ENCODE measurements around the gene OSBPL10.

OSBPL10 gene

DNA sequence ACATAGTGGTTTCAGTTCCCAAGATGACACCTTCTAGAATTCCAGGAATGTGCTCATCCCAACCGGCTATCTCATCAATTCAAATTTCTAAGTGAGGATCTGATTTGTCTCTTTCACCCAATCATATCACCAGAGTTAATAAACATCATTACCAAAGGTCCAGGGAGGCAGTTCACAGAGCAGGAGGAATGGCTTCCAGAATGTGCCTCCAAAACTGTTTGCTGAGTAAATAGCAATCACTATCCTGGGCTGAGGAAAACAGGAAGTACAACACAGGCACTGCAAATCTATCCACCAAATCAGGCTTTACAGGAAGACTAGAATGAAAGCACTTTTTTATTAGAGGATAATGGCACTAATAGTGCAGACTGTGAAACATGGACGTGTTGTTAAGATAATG lies 61.5 kb downstream of the OSBPL10 start:
- DNase-seq, result no peak

DNA sequence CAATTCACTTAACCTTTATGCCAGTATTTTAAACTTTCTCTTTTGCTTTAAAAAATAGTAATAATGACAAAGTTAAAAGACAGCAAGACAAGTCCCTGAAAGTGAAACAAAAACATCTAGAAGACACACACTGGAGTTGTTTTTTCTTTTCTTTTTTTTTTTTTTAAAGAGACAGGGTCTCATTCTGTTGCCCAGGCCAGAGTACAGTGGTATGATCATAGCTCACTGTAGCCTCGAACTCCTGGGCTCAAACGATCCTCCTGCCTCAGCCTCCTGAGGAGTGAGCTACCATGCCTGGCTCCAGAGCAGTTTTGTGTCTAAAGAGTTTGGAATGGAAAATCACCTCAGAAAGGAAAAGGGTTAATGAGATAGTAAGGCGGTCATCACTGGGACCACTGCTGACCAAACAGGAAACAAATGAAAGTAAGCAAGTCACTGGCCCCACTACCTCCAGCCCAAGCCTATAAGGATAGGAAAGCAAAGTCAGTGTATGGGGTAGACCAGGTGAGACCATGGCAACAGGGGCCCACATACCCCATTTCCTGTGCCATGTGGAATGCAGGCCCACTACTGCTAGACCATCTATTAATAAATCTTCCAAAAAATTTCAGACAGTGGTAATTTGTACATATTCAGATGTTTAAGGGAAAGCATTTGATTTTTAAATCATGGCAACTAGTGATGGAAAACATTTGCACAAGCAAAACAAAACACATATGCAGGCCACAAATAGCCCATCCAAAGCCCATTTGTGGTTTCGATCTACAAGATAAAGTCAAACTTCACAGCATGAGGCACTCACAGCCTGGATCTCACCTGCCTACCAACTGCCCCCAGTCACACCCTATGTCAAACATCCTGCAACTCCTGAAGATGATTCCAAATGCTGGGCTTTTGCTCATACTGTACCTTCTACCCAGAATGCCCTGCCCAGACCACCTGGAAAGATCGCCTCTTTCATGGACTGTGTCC lies 62.6 kb downstream of the OSBPL10 start:
- no peak for DNase-seq

DNA sequence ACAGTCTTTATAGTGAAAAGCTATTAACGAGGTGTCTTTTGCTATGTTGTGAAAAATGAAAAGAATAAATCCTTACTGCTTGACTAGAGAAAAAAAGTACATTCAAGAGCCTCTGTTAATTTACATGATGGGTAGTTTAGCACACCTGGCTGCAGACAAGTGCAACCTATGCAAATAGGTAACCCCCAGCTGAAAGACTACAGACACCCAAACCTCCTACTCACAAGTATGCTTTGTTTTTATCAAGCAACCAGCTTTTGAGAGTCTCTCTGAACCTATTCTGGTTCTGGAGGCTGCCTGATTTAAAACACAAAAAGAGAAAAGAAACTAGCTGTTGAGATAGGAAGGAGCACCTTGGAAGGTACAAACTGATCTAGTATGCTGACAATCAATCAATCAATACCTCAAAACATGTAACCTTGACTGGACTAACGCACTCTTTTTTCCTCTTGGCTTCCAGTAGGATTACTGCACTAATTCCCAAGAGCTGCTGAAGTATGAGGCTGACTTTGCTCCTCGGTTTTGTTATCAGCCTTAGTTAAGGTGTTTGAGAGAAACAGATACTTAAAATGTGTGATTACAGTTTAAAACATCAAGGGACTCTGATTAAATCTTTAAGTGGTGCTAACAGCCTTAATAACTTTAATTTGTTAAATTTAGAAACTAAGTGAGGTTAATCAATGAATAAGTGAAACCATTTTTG lies 63.6 kb downstream of the OSBPL10 start:
- no peak for DNase-seq

DNA sequence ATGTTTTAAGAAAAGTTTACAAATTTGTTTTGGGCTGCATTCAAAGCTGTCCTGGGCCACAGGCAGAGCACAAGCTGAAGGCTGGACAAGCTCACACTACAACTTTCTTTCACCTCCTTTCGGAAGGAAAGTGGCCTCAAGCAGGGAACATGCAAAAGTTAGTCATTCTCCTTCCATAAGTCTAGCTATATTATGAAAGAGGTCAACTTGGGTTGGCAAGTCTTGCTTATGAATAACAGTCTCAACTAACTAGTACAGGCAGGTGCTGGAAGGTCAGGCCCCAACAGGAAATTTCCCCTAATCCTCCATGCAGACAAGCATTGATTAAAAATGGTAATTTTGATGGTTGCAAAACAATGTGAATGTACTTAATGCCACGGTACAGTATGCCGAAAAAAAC lies 69.4 kb downstream of the OSBPL10 start:
- DNase-seq, result no peak

DNA sequence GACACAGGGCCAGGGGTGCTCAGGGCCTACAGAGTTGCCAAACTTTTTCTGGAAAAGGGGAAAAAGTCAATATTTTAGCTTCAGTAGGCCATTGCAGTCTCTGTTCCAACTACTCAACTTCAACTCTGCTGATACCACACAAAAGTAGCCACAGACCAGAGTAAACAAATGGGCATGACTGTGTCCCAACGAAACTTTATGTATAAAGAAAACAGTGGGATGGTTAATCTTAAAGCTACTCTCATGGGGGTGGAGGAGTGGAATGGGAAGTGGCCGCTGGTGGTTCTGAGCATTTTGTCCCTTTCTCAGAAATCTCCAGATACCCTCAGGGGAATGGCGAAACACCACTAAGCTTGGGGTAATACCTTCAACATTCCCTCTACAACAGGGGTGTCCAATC lies 69.9 kb downstream of the OSBPL10 start:
- DNase-seq, result no peak

DNA sequence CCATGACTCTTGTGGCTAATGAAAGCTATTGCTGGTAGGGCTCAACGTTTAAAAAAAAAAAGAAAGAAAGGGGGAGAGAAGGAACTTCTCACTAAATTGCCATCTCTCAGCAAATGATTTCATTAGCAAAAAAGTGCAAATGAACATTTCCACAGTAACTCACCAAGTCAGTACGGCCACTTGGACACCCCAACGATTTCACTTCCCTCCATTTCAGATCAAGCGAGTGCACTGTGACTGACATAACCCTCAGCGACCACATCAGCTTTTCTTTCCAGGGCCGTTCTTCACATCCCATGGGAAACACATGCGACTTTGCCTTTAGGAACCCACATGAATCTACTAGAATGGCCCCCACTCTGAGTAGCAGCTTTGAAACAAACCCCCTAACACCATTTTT lies 71.6 kb downstream of the OSBPL10 start:
- DNase-seq, result no peak

DNA sequence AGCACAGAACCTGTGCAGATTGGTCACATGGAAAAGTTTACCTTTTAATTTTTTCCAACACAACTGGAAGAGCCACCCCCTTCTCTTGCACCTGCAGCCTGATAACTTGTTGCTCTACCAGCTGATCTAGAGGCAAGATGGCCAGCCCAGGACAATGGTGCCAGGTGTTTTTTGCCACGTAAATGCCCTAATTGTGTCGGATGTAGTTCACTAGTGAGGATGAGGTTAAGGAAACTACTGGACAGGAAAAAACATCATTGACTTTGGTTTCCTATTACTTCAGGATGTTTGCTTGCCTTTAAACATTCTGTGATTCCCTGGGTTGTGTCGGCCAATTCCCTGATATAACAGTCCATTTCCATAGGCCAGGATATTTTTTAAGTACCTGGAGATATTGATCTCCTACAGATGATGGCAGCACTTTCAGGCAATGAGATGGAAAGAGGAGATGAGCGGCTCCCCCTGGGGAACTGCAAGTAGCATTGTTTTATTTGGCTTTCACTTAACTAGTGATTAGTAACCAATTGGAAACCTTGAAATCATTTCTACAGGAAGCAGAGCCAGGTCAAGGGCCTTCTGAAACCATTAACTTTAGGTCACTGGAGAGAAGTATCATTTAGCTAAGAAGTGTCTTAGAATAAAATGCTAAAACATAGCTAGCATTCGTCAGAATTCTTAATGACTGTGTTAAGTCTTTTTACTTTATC lies 72.5 kb downstream of the OSBPL10 start:
- no peak for DNase-seq

DNA sequence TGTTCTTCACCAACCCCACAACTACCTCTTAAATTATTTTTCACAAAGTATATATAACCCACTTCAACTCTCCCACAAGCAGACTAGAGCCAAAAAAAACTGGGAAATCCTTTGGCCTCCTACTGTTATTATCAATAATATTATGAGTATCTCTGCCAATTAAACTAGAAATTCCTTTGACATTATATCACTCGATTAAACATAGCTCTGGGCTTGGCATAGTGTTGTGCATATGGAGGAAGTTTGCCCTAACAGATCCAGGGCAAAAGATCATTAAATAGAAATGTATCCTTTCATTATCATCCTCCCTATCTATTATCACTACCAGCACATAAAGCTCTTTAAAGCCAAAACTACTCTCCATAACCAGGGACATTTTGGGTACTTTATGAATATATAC lies 74.9 kb downstream of the OSBPL10 start:
- no peak for DNase-seq

DNA sequence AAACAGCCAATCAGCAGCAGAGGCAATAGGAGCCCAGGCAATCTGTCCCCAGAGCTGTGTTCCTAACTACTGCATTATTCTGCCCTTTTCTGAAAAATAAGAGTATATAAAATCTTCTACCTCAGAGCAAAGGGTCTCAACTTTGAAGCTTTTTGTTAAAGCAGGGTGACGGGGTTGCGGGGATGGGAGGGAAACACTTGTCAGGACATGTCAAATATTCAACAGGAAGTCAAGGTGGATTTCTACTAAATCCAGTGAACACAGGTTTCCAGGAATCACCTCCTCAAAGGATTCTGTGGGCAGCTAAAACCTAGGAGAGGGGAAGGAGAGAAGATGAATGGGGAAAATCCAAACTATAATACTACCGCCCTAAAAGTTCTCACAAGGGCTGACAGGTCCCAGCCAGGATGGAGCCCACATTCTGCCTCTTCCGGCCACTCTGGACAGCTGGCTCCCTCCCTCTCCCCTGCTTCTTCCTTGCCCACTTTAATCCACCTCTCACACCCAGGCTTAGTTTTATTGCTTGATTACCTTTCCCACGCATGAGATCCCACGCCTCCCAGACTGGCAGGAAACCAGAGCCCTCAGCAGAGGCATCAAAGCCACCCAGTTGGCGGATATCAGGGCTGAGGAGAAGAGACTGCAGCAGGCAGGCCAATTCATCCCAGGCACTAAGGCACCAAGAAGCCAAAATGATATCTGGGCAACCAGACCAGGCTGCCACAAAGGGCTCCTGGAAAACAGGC lies 77.2 kb downstream of the OSBPL10 start:
- no peak for DNase-seq

DNA sequence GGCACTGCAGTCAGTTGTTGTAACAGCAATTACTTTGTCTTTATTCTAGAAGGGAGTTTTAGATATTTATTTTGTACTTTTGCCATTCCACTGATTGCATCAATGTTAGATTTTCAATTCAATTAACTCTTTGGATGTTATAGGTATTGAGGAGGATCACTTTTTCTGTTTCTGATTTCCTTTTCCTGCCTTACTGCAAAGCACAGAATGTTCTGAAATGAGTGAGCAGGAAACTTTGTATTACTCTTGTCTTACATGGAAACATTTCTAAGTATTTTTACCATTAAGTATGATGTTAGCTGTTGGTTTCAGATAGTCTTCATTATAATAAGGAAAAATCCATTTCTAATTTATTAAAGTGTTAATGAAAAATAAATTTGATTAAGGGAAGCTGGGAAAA lies 80.5 kb downstream of the OSBPL10 start:
- no peak for DNase-seq

DNA sequence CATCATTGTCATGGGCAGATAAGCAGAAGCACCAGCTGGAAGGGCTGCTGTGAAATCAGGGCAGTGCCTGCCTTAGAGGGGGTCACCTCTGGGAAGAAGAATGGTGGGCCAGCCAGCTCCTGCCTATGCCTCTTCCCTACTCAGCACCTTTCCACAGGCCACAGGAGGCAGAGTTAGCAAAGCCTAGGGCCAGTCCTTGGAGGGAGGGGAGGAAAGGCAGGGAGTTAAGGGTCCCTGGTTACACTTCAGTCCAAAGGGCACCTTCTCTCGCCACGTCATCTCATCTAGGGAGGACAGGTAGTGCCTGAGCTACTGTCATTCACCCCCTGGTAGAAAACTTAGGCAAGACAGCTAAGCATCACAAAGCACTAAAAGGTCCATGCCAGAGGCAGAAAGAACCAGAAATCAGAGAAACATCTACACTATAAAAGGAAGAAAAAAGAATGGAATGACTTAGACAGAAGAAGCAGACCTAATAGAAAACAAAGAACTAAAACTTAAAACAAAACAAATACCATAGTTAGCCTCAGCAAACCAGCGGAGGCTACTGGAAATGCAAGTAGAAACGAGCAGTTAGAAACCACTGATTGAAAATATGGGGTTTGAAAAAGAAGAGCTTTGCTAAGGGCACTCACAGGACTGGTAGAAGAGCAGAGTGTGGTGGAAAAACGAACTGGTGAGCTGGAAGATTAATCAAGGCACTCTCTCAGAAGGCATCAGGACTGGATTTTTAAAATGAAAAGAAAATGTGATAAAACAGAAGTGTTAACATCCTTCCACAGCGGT lies 84.2 kb downstream of the OSBPL10 start:
- no peak for DNase-seq

DNA sequence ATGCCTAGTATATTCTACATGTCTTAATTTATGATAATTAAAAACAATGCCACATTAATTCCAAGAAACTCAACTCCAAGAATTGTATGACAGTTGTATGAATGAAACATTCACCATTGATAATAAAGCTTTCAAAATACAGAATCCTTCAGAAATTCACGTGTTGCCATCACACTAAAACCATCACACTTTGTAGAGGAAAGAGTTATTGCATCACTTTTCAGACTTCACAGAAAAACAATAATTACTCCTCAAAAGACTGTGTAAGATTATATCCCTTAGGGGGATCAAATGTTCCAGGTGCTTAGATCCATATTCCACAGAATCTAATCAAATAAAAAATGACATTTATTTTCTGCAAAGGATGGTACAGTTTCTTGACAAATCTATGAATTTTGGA lies 85.0 kb downstream of the OSBPL10 start:
- no peak for DNase-seq

DNA sequence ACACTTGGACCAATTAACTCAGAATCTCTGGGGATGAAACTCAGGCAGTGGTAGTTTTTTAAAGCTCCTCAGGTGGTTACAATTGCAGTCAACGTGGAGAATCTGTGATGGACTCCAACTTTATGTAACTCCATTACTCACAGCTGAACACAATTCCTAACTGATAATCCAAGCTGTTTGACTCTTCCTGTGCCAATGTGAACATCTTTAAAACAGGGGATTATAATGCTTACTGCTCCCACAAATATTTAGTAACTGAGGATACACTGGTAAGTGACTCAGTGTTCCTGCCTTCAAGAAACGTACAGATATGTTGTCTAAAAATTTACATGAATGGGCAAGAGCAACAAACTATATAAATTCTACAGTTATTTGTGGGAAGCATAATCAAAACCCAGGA lies 85.6 kb downstream of the OSBPL10 start:
- no peak for DNase-seq

DNA sequence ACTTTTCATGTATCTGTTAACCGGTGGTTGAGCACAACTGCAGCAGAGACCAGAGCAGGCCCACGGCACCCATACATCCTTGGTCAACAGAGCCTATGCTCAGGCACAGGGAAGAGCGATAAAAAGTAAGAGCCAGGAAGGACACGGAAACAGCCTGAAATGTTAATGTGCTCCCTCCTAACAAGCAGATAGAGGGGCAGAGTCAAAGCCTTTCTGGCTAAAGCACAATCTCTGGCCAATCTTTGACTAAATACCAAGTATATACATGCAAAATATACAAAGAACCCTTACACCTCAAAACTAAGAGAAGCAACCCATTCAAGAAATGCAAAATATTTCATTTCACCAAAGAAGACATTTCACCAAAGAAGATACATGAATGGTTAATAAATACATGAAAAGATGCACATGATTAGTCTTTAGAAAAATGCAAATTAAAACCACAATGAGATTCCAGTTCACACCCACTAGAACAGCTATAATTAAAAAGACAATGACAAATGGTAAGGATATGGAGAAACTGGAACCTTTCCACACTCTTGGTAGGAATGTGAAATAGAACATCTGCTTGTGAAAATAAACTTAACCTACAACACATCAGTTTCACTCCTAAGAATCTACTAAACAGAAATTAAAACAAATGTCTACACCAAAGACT lies 88.0 kb downstream of the OSBPL10 start:
- no peak for DNase-seq

DNA sequence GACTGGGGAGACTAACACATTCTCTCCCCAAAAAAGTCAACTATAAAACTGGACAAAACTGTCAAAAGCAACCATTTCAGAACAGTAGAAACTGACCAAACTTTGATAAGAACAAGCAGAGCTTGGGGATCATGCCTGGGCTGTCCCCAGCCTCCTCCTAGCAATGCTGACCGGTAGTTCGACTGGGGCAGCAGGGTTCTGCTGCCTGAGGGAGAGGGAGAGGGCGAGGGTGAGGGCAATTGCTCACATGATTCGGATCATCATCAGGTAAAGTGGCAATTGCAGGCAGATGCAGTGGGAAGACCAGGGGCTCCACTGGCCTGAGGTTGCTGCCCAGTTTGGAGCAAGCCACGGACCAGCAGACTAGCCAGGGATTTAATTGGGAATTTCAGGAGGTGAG lies 88.6 kb downstream of the OSBPL10 start:
- no peak for DNase-seq

DNA sequence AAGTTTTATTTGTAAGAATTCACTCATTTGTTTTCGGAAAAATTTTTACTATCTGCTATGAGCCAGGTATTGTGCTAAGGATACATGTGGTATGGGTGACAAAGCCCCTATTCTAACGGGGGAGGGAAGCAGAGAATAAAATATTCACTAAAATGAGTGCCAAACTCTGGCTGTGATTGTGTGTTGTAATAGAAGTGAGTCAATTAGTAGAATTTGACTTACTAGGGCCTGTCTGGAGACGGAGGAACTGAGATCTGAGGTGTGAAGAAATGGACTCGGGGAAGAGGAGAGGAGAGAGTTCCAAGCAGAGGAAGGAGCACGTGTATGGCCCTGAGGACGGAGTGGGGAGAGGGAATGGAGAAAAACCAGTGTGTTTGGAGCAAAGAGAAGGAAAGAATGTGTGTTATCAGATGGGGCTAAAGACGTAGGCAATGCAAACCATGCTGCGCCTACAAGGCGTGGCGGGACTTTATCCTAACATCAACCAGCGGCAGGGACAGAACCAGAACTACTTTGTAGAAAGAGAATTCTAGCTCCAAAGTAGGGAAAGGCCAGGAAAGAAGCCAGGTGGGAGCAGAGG lies 89.1 kb downstream of the OSBPL10 start:
- DNase-seq, result no peak

DNA sequence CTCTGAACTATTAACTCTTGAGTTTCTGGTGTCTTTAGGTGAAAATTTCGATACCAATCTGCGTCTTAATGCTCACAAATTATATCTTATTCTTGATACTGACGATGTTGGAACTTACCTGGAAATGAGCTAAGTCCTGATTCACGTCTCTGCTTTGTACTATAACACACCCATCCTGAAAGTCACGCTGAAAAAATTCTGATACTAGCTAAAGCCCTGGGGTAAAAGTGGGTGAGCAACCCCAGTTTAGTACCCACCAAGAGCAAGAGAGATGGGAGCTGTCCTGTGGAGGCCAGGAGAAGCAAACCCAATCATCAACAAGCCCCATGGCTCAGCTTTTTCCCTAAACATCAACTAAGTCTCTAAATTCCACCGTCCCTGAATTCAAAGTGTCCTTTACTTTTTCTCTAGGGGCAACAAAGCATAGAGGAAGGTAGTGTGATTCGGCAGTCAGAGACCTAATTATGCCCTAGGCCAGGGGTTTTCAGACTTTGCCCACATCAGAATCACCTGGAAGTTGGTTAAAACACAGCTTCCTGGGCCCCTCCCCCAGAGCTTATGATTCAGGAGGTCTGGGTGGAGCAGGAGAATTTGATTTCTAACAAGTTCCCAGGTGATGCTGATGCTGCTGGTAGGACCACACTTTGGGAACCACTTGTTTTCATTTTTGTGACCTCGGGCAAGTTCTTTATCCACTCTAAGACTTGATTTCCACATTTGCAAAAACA lies 90.2 kb downstream of the OSBPL10 start:
- DNase-seq, result no peak

DNA sequence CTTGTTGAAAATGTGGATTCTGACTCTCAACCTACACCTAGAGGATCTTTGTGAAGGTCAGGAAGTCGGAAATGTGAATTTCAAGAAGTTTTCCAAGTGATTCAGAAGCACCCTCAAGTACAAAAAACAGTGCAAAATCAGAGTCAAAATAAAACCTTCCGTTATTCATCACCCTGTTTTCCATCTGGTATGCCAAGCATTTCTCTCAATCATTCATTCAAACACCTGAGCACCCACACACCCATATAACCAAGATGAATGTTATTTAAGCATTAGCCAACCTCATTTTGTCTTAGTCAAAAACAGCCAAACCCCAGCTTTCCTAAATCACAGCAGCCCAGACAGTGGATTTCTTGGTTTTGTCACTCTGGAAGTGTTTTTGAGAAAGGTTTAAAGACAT lies 91.1 kb downstream of the OSBPL10 start:
- DNase-seq, result no peak

DNA sequence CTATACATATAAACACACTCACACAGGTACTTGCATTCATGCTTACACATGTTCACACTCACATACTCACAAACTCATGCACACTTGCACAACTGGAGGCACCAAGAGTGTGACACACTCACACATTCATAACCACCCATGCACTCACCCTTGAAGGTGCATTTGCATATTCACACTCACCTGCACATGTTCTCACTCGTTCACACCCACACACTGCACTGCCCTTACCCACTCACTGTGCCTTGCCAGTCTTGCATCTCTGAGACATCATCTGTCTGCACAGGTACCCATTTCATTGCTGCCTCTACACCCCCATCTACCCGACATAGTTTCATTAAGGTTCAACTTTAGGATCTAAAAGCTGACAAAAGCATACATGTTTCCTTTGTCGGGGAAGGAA lies 95.8 kb downstream of the OSBPL10 start:
- no peak for DNase-seq

DNA sequence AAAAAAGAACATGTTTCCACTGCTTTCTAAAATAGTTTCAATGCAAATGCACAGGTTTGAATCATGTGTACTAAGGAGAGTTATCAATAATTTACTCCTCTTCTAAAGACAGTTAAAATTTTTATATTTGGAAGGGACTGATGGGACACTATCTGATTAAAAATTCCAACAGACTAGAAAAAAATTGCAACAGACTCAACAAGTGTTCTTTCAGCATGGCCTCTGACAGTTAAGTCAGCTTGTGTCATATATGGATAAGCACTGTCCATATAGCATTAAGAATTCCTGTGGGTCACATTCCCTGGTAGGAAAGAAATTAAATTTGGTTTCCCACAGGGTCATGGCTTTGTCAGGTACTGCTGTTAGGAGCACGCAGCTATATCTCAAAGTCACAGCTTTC lies 96.8 kb downstream of the OSBPL10 start:
- no peak for DNase-seq
